Amniotic stem cell (primary cell): Measurements from ENCODE around the gene CYP26B1.

Experiments
- DNase-seq: peaks from one replicate; lab custom pipeline; 2025; lab: John Stamatoyannopoulos, UW

CYP26B1 gene, protein sequence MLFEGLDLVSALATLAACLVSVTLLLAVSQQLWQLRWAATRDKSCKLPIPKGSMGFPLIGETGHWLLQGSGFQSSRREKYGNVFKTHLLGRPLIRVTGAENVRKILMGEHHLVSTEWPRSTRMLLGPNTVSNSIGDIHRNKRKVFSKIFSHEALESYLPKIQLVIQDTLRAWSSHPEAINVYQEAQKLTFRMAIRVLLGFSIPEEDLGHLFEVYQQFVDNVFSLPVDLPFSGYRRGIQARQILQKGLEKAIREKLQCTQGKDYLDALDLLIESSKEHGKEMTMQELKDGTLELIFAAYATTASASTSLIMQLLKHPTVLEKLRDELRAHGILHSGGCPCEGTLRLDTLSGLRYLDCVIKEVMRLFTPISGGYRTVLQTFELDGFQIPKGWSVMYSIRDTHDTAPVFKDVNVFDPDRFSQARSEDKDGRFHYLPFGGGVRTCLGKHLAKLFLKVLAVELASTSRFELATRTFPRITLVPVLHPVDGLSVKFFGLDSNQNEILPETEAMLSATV

DNA sequence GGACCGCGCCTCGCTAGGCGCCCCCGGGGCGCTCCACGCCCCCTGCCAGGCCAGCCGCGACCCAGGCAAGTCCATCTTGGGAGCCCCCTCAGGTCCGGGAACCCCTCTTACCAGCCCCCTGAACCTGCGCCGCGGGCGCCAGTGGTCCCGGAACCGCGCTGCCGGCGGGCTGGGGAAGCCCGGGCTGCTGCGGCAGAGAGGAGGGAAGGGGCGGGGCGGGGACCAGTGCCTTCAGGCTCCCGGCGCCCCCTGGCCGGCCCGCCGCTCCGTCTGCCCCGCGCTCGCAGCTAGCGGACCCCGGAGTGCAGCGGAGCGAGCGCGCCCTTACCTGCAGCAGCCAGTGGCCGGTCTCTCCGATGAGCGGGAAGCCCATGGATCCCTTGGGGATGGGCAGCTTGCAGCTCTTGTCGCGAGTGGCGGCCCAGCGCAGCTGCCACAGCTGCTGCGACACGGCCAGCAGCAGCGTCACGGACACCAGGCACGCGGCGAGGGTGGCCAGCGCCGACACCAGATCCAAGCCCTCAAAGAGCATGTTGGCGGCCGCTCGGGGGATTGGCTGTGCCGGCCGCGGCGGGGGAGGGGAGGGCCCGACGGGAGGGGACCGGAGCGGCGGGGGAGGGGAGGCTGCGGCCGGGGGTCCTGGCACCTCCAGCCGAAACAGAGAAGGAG lies at the start of gene CYP26B1:
CYP26B1 (minus strand) TSS at position 560 of the 669 bp plus-strand sequence; CDS start at position 532, 28 bp downstream.
- DNase-seq = no peak

DNA sequence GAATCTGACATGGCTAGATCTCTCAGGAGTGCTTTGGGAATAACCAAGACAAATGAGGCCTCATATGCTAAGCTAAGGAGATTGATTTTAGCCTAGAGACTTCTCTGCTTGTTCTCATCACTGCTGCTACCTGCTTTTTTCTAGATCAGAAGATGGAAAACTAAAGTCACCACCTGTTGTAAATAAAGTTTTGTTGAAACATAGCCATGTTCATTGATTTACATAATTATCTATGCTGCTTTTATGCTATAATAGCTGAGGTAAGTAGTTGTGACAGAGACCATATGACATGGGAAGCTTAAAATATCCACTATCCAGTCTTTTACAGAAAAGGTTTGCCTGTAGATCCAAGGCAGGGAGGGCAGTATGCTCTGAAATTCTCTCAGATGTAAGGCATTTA lies 46.1 kb upstream of the CYP26B1 start:
- no peak for DNase-seq

DNA sequence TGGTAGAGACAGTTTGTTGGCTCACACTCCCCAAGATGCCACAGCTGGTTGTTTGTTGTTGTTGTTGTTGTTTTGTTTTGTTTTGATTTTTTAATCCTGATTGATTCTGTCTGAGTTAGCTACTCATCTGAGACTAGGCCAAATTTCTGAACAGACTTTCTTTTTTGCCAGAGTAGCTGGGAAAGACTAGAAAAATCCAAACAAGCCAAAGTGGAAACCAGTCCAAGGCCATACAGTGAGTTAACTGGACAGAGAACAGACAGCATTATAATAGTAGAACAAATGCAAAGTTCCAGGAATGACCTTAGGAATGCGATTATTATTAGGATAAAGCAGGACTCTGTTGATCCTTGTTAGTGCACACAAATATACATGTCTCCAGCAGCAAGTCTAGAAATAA lies 43.8 kb upstream of the CYP26B1 start:
- DNase-seq = no peak

DNA sequence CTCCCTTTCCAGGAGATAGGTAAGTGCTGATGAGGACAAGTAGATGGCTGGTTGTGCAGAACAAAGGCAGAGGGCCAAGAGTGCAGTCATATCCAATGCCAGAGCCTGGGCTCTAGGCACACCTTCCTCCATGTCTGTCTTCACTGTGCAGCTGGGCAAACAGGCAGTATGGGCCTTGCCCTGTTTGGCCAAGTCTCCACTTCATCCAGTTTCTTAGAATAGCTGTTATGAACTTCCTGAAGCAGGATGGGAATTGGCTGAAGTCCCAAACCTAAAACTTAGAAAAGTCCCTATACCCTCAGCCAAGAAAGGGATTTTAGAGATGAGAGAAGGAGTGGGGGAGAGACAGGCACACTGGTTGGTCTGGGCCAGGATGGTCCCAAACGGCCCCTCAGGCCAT lies 37.5 kb upstream of the CYP26B1 start:
- no peak for DNase-seq

DNA sequence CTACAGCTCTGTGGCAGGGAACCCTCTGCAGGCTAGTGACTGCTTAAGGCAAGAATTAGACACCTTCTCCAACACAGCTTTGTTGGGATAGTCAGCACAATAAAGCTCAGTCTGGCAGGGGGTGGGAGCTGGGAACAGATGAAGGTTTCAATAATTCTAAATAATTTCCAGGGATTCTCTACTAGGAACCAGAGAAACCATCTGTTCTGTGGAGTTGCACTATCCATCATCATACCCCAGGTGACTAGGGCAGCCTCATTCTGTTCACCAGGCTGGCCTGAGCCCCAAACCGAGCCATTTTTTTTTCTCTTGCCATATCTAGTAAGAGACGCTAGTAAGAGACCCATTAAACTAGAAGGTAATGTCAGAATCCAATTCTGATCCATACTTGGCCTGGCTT lies 35.8 kb upstream of the CYP26B1 start:
- DNase-seq = no peak

DNA sequence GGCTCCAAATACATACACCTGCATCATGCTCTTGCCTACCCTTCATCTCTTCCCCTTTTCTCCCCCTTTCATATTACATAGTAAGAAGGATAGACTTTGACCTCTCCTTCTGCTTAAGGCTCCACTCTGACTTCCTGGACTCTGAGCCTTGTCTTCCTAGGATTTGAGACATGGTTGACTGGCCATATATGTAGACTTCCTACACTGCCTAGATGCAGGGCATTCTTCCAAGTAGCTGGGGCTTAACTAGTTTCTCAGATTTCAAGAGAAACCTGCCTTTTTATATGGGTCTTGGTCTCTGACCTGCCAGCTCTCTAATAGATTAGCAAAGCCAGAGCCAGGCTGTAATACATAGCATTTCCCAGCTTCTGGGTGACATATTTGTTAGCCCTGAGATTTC lies 35.4 kb upstream of the CYP26B1 start:
- no peak for DNase-seq

DNA sequence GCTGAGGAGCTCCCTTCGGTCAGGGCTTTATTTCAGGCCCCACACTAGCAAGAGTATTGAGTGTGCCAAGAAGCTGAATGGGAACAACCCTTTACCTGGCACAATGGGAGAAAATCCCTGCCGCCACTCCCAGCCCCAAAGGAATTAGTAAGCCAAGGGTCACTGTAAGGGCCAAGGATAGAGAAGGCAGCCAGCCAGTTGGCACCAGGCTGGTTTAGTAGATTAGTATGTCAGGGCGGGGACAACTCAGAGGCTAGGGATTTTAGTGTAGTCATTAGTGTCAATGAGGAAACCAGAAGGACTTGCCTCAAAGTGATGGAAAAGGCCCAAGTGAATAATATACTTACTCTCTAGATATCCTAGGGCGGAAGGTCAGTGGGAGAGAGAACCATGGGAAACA lies 34.9 kb upstream of the CYP26B1 start:
- no peak for DNase-seq

DNA sequence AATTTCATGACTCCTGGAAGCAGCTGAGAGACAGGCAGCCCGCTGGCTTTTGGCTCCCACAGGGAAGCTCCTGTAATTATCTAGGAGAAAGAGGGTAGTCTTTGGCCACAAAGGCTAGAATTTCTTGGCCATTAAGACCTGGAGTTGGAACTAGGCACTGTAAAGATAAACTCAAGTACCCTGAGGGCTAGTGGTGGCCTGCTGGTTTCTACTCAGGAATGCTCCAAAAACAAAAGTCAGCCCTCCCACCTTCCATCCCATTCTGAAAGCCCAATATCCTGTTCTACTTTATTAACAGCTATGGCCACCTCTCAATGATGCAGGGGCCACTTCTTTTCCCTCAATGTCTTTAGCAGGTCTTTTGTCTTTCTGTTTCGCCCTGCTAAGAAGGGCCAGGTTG lies 34.0 kb upstream of the CYP26B1 start:
- DNase-seq = no peak

DNA sequence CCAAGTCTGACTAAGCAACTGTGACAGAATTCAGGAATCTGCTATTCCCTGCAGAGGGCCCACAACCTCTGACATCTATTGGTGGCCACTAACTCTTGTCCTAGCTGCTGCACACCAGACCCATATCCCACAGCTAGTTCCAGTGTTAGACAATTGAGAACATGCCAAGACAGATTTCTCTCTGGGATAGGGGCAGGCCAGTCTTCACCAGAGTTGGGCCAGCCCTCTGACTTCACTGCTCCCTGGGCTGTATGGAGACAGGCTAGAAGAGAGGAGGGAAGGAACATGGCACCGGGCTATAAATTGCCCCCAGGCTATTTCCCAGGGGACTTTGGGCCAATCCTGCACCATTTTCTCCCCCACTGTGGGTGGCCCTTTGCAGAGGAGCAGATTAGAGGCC lies 32.7 kb upstream of the CYP26B1 start:
- no peak for DNase-seq

DNA sequence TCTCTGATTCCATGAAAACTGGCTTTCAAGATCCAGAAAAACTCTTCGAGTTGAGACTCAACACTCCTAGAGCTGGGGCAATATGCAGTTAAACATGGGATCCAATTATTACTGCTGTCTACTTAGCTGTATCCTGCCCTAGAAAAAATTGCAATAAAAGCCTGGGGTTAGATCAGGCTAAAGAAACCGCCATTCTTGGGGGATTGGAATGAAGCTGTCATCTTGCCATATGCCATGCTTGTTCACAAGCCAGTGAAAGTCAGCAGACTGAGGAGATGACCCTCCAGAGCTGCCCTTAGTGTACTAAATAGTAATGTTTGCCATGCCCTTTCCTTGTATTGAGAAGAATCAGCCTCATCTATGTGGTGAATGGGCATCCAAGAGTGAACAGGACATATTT lies 30.9 kb upstream of the CYP26B1 start:
- no peak for DNase-seq

DNA sequence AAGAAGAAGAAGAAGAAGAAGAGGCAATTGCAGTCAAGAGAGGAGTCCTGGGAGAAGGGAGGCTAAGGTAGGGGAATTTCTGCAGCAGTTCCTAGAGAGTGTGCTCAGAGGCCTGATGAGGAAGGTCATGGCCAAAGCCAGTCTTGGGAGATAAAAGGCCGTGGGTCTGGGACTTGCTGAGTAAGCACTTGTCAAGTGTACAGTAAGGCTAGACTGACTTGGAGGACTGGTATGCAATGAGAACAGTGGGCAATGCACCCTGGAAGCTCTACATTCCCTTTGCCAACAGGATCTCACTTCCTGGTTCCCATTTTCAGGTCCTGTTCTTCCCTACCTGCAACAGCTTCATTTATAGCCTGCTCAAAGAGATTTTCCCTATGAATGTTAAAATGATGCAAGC lies 28.6 kb upstream of the CYP26B1 start:
- no peak for DNase-seq

DNA sequence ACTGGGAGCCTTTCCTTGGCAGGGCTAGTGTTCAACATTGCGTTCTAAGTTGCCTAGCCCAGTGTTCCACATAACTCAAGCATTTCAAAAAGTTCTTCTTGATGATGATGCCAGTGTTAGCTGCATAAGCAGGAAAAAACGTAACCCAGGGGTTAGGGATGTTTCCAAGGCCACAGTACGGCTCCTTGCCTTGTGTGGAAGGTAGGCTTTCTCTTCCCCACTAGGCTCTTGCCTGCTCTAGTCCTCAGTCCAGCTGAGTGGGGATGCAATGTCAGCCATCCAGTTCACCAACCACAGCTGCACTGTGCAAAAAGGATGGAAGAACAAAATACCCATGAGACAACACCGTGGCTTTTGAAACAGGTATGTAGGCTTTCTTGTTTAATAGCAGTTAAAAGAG lies 28.0 kb upstream of the CYP26B1 start:
- DNase-seq = no peak

DNA sequence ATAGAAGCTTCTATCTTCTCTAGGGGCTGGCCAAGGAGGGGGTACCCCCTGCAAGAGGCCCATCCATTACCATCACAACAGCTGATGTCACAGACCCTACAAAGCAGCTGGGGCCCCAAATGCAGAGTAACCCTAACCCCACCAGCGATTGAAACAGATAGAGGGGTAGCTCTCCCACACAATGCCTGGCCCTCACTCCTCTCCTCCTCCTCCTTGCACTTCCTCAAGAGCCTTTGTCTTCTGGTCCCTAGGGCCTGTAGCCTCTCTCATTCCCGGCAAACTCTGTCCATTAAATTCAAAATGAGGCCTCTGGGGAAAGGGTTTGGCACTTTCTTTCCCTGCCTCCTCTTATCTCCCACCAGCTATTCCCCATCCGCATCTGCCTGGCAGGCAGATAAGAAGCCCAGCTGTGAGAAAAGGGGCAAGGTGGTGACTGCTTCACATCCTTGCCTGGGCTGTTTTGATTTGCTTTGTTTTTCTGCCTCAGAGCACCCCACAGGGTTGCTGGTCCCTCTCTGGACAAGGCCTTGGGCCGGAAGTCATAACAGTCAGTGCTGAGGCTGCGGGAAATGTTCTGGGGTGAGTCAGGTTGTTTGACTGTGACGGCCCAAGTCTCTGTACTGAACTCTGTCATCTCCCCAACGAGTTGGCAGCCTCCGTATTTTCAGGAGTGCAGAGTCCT lies 26.1 kb upstream of the CYP26B1 start:
- no peak for DNase-seq

DNA sequence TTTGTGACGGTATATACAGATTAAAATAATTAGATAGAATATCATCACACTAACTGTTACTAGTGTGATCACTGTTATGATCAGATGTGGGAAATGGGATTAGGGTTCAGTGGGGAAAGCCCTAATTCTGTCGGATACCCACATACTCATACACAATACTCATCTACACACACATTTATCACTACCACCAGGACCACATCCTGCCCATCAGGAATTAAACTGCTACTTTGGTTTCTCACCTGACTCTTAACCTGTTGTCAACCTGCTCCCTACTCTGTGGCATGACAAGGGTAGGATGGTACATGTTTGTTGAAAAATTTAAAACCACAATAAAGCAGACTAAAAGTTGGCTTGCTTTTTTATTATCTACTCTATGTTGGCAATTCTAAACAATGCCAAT lies 24.8 kb upstream of the CYP26B1 start:
- DNase-seq = no peak

DNA sequence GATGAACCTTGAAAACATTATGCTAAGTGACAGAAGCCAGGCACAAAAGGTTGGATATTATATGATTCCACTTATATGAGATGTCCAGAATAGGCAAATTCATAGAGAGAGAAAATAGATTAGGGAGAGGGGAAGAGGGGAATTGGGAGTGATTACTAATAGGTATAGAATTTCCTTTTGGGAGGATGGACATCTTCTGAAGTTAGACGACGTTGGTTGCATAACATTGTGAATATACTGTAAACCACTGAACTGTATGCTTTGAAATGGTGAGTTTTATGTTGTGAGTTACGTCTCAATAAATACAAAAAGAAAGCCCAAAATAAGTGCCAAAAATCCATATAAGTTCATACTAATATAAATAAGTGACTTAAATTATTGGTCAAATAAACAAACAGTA lies 18.6 kb upstream of the CYP26B1 start:
- DNase-seq = no peak

DNA sequence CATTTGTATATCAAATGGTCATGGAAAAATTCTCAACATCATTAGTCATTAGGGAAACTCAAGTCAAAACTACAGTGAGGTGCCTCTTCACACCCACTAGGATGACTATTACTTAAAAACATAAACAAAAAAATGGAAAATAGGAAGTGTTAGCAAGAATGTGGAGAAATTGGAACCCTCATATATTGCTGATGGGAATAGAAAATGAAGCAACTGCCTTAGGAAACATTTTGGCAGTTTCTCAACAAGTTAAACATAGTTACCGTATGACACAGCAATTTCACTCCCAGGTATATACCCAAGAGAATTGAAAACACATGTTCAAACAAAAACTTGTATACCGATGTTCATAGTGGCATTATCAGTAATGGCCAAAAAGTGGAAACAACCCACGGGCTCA lies 18.1 kb upstream of the CYP26B1 start:
- no peak for DNase-seq

DNA sequence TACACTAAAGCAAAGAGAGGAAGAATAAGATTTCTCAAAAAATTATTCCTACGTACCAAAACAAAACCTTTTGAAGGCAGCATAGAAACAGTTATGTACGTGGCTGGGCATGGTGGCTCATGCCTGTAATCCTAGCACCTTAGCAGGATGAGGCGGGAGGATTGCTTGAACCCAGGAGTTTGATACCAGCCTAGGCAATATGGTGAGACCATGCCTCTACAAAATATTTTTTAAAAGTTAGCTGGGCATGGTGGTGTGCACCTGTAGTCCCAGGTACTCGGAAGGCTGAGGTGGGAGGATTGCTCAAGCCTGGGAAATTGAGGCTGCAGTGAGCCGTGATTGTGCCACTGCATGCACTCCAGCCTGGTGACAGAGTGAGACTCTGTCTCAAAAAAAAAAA lies 14.9 kb upstream of the CYP26B1 start:
- no peak for DNase-seq

DNA sequence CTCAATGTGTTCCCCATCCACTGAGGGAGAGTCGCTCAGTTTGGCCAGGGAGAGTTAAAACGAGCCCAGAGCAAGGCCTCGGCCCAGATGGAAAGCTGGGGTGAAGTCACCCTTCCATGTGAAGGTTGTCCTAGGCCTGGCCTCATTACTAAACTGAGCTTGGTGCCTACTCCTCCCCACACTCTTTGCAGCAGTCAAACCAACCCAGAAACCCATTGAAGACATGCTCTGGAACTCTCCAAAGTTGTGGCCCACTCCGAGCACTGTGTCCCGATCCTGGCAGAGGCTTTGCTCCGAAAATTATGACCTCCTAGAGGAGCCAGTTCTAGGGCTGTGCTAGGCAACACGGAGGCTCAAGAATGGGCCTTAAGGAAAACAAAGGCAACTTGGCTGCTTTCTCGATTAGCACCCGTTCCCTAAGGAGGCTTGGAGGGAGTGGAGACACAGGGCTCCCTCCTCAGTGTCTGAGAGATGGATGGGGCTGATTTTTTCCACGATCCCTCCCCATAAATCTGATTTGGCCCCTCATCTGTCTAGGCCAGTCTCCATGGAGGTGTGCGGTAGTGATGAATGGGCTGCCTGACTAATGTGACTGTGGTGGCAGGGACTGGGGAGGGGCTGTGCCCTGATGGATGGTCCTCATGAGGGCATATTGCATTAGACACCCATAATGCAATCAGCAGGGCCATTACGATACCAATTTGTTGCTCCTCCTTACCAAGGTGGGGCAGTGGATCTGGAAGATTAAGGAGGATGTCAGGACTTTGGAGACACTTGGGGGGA lies 11.7 kb upstream of the CYP26B1 start:
- DNase-seq = no peak

DNA sequence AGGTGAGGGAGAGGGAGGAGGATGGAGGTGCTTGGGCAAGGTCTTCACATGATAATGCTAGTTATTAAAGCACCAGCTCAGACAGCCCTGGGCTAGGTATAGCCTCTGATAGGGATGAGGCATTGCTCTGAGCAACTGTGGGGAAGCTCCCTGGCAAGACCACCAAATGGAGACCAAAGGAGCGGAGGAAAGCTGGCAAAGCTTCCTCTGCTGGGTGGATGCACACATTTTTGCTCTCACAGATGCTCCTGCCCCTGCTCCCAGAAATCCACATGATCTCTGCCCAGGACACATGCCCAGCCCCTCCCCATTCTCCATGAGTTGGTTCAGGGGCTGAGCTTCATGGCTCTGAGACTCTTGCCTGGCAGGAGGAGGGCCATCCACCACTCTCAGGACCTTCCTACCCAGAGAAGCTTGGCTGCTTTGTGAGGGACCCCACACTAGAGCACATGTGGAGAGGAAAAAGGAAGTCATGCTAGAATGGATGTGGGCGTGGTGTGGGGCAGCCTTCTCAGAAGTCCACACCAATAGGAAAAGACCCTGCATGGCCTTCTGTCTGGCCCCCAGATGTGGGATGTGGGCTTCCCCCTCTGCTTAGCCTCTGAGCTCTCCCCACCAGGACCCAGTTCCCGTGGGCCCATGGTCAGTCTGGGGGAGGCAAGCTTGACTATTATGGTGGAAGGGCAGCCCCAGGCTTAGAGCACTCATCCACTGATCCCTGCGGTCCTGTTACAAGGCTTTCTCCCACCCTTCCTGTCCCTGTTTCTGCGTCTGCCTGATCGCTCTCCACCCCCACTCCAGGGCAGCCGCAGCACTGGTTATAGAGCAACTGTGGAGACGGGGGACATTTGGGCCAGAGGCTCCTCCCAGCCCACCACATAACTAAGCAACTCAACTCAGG lies 10.5 kb upstream of the CYP26B1 start:
- DNase-seq = no peak

DNA sequence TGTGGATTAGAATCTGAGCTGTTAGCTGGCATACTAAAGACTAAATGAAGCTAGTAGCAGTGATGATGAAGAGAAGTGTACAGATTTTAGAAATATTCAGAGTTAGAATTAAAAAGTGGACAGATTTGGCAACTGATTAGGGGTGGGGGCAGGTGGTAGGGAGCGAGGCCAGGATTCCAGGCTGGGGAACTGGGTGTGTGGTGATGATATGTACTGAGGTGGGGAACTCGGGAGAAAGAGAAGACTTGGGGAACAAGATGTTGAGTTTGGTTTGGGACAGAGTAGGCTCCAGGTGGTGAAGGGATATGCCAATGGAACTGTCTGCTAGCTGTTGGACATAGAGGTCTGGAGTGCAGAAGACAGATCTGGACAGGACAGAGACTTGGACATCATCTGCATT lies 9.2 kb upstream of the CYP26B1 start:
- DNase-seq = no peak

DNA sequence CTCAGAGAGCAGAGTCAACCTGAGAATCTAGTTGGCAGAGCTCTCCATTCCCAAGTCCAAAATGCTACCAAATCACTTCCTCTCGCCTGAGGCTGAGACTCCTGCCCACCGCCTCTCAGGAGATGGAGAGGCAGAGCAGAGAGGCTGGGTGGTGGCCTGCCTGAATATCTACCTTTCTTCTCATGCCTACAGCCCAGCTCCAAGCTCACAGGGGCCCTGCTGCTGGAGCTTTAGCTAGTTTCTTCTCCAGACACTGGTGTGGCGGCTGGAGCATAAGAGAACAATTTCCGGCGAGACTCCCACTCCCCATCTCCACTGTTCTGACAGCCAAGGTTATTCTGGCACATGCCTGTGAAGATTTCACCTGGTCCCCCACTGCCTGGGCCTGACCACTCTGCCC lies 8.1 kb upstream of the CYP26B1 start:
- DNase-seq = no peak
